Omental fat pad (tissue), 4 donors: ENCODE measurements around the gene SERPINA12. TPM values are rescaled to one million over a fixed set of nuclear protein-coding genes. Genes with fewer than 3 reads are reported as not detected.

Experiments
- ATAC-seq: fragments of 150-250 bp; one replicate; pipeline ENCODE4 v1.9.1; 2016; ENCODE audit warnings: mild to moderate bottlenecking, moderate library complexity; ENCODE audit not compliant: low FRiP score
- DNase-seq: peaks from one replicate; pipeline ENCODE4 v3.0.0-alpha.2; 2019; ENCODE audit warnings: low spot score
- total RNA-seq, 4 donors: library from RNA; depleted of rRNA; stranded (reverse); fragments of >200 nt; gene quantifications; one replicate each; pipeline ENCODE4 v1.1.0, GENCODE V29; 2016
- TF ChIP-seq, protein P1 (sequence below), 3 donors: fragments of 450-650 bp; IDR thresholded peaks; one replicate each; pipeline ENCODE4 v1.5.1; 2016 to 2017; ENCODE audit warnings: antibody characterized with exemption in 3 of 3, mild to moderate bottlenecking in 3 of 3, moderate library complexity in 2 of 3

SERPINA12 gene
- total RNA-seq, 4 donors from 2014 or later, result not detected

DNA sequence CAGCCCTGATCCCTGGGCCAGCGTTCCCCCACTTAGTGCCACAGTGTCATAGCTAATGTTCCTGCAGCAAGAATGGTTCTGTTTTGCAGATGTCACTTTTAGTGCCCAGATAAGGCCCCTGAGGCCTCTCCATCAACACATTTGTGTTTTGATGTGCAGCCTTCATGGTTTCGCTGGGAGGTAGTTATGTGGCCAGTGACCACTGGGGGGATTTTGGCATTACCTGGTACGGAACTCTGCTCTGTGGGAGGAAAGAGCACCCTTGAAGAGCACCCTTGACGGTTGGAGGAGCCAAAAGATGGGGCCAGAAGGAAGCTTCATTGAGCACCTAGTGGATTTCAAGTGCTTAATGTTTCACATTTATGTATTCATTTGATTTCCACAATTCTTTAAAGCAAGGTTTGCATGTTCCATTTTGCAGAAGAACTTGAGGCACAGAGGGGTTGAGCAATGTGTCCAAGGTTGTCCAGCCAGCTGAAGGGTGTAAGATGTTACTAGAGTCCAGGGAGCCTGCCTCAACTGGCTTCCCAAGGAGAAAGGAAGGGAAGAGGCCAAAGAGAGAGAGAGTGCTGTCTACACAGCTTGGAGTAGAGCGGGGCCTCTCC is 69.7 kb downstream of the SERPINA12 start:
- no peak for DNase-seq

More for the DNA sequence above, 69.7 kb downstream of the SERPINA12 start:
- TF ChIP-seq, protein P1, sequence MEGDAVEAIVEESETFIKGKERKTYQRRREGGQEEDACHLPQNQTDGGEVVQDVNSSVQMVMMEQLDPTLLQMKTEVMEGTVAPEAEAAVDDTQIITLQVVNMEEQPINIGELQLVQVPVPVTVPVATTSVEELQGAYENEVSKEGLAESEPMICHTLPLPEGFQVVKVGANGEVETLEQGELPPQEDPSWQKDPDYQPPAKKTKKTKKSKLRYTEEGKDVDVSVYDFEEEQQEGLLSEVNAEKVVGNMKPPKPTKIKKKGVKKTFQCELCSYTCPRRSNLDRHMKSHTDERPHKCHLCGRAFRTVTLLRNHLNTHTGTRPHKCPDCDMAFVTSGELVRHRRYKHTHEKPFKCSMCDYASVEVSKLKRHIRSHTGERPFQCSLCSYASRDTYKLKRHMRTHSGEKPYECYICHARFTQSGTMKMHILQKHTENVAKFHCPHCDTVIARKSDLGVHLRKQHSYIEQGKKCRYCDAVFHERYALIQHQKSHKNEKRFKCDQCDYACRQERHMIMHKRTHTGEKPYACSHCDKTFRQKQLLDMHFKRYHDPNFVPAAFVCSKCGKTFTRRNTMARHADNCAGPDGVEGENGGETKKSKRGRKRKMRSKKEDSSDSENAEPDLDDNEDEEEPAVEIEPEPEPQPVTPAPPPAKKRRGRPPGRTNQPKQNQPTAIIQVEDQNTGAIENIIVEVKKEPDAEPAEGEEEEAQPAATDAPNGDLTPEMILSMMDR (IDR thresholded peaks at IDR 0.05), result no peak
- ATAC-seq, result no peak

Other genes starting within 250 kb of the SERPINA12 start
- not detected for gene SERPINA10, start 216.2 kb downstream of the SERPINA12 start, total RNA-seq
- gene SERPINA6, start 186.1 kb downstream of the SERPINA12 start, total RNA-seq, result 1 to 10 TPM in 1 of 4 donors, not detected in 3; 1.5 TPM
- gene SERPINA2, start 142.8 kb downstream of the SERPINA12 start, total RNA-seq, result not detected
- 10 to 100 TPM in 3 of 4 donors, 1 to 10 TPM in 1; 2.8 to 92.4 (median 13.2) TPM for gene SERPINA1, start 120.9 kb downstream of the SERPINA12 start, total RNA-seq
- not detected for gene SERPINA11, start 56.7 kb downstream of the SERPINA12 start, total RNA-seq
- not detected for gene SERPINA9, start 33.3 kb downstream of the SERPINA12 start, total RNA-seq
- gene SERPINA4, start 52.0 kb upstream of the SERPINA12 start, total RNA-seq, result not detected
- gene SERPINA5, start 72.0 kb upstream of the SERPINA12 start, total RNA-seq, result 1 to 10 TPM in 1 of 4 donors, under 1 TPM in 3; 0.24 to 4.3 (median 0.48) TPM
- gene SERPINA3, start 102.9 kb upstream of the SERPINA12 start, total RNA-seq, result 100 to 1,000 TPM; 111 to 209 (median 125) TPM